Neuronal stem cell (in vitro differentiated cells): ENCODE data around the gene BRK1.
"Not testable (repeated sequence)": the region's sequence is repeated elsewhere in the genome, so short reads cannot be mapped to it uniquely, and the experiment has no call there.

Experiments used
- DNase-seq: peaks from one replicate; pipeline ENCODE4 v3.0.0-alpha.2; 2013; ENCODE audit warnings: low spot score
- H2AFZ ChIP-seq: one replicate; pipeline ENCODE4 v1.6.1; 2013; ENCODE audit warnings: mild to moderate bottlenecking, low read length, inconsistent platforms
- H2AK5ac ChIP-seq: 2 replicates; pipeline ENCODE4 v1.6.1; 2013; ENCODE audit warnings: low read depth, mild to moderate bottlenecking, inconsistent platforms, low read length, moderate library complexity, mixed read lengths
- H2BK120ac ChIP-seq: 2 replicates; pipeline ENCODE4 v1.6.1; 2013; ENCODE audit warnings: low read depth, mild to moderate bottlenecking, inconsistent platforms, low read length, moderate library complexity, mixed read lengths
- H2BK12ac ChIP-seq: one replicate; pipeline ENCODE4 v1.6.1; 2013; ENCODE audit warnings: low read length, inconsistent platforms
- H2BK15ac ChIP-seq: 2 replicates; pipeline ENCODE4 v1.6.1; 2013; ENCODE audit warnings: mild to moderate bottlenecking, low read length, inconsistent platforms, mixed read lengths
- H2BK5ac ChIP-seq: one replicate; pipeline ENCODE4 v1.6.1; 2013; ENCODE audit warnings: inconsistent platforms, mild to moderate bottlenecking, low read length, moderate library complexity
- H3K14ac ChIP-seq: one replicate; pipeline ENCODE4 v1.6.1; 2013; ENCODE audit warnings: low read length, inconsistent platforms
- H3K18ac ChIP-seq: 2 replicates; pipeline ENCODE4 v1.6.1; 2013; ENCODE audit warnings: low read length, inconsistent platforms
- H3K23ac ChIP-seq: 2 replicates; pipeline ENCODE4 v1.6.1; 2013; ENCODE audit warnings: low read depth, mild to moderate bottlenecking, mixed read lengths, low read length, inconsistent platforms; ENCODE audit not compliant: poor library complexity
- H3K27ac ChIP-seq: replicated peaks from 3 replicates; pipeline ENCODE4 v1.5.1; 2013; ENCODE audit warnings: low read length, inconsistent platforms
- H3K27me3 ChIP-seq, 3 experiments: 2 replicates each; pipeline ENCODE4 v1.6.1; 2013; ENCODE audit warnings: low read length in 3 of 3, mild to moderate bottlenecking in 2 of 3, inconsistent platforms in 1 of 3, low read depth in 1 of 3, mixed read lengths in 1 of 3, moderate library complexity in 1 of 3; ENCODE audit not compliant: control insufficient read depth in 3 of 3, insufficient read depth in 3 of 3
- H3K36me3 ChIP-seq, 2 donors: replicated peaks in 1 of 2; 2 replicates each; pipeline ENCODE4 v1.6.1; 2013; ENCODE audit warnings: low read length in 2 of 2; ENCODE audit not compliant: control insufficient read depth in 2 of 2, insufficient read depth in 2 of 2
- H3K4ac ChIP-seq: 2 replicates; pipeline ENCODE4 v1.6.1; 2013; ENCODE audit warnings: inconsistent platforms, mild to moderate bottlenecking, low read length, moderate library complexity
- H3K4me1 ChIP-seq, 2 donors: 1 replicate in 1 of 2; 2 replicates in 1 of 2; pipeline ENCODE4 v1.6.1; 2013; ENCODE audit warnings: low read length in 2 of 2, low read depth in 1 of 2; ENCODE audit not compliant: control insufficient read depth in 2 of 2, insufficient read depth in 1 of 2
- H3K4me2 ChIP-seq: one replicate; pipeline ENCODE4 v1.6.1; 2013; ENCODE audit warnings: mild to moderate bottlenecking, low read length, inconsistent platforms; ENCODE audit not compliant: insufficient read depth, poor library complexity, severe bottlenecking
- H3K4me3 ChIP-seq, 2 donors: 2 replicates each; pipeline ENCODE4 v1.5.1; 2013; ENCODE audit warnings: low read length in 2 of 2, mild to moderate bottlenecking in 2 of 2, inconsistent platforms in 1 of 2, moderate library complexity in 1 of 2
- H3K79me1 ChIP-seq: one replicate; pipeline ENCODE4 v1.6.1; 2013; ENCODE audit warnings: low read depth, mild to moderate bottlenecking, inconsistent platforms, low read length, moderate library complexity
- H3K9ac ChIP-seq: one replicate; pipeline ENCODE4 v1.6.1; 2013; ENCODE audit warnings: mild to moderate bottlenecking, low read depth, low read length, inconsistent platforms; ENCODE audit not compliant: poor library complexity
- H3K9me3 ChIP-seq, 2 donors: replicated peaks in 1 of 2; 2 replicates each; pipeline versions ENCODE3 to v1.6.1; 2013; ENCODE audit warnings: low read length in 2 of 2, mild to moderate bottlenecking in 2 of 2, inconsistent platforms in 1 of 2, low read depth in 1 of 2, mixed read lengths in 1 of 2, moderate library complexity in 1 of 2; ENCODE audit not compliant: control insufficient read depth in 2 of 2, insufficient read depth in 1 of 2
- H4K8ac ChIP-seq: one replicate; pipeline ENCODE4 v1.6.1; 2013; ENCODE audit warnings: low read depth, mild to moderate bottlenecking, inconsistent platforms, low read length, moderate library complexity
- H4K91ac ChIP-seq: one replicate; pipeline ENCODE4 v1.6.1; 2013; ENCODE audit warnings: low read length, low read depth, mild to moderate bottlenecking, inconsistent platforms; ENCODE audit not compliant: poor library complexity
- WGBS, 2 donors: extraction: QIAGEN DNeasy Blood & Tissue Kit; methylation state at CpG; one replicate each; pipeline ENCODE4 v1.1.7; 2013; ENCODE audit warnings: missing lambda C conversion rate in 2 of 2, mixed read lengths in 1 of 2; ENCODE audit not compliant: insufficient read length in 2 of 2, insufficient replicate concordance in 1 of 2; ENCODE audit errors: extremely low coverage in 2 of 2; 5-methylcytosine and 5-hydroxymethylcytosine counted together

The BRK1 gene

GRCh38 chr3:10121064-10121463 lies 5.6 kb downstream of the BRK1 start:
- no peak overlapping the region for H2BK5ac ChIP-seq
- H3K4me1 ChIP-seq, result peaks cover 3 to 5% of the 10 kb centered on the region in 2 donors
- no CpG with 5 or more reads among the region's 2 CpGs for WGBS, 2 donors
- no peak overlapping the region for H3K18ac ChIP-seq
- no peak overlapping the region for H3K4ac ChIP-seq
- H2AK5ac ChIP-seq, result no peak overlapping the region
- no peak overlapping the region for H2BK12ac ChIP-seq
- H4K91ac ChIP-seq, result no peak overlapping the region
- H2BK15ac ChIP-seq, result no peak overlapping the region
- no peak overlapping the region for H3K14ac ChIP-seq
- H3K4me3 ChIP-seq, result no peak overlapping the region
- H4K8ac ChIP-seq, result no peak overlapping the region
- H3K9ac ChIP-seq, result no peak overlapping the region
- peaks cover 8% of the 10 kb centered on the region for H3K79me1 ChIP-seq
- H3K27me3 ChIP-seq, result no peaks in the 10 kb centered on the region
- H3K9me3 ChIP-seq, result no peaks in the 10 kb centered on the region
- H2AFZ ChIP-seq, result no peak overlapping the region
- H3K23ac ChIP-seq, result no peak overlapping the region
- H3K36me3 ChIP-seq, result peaks cover 10 to 69% of the 10 kb centered on the region in 2 donors
- H3K27ac ChIP-seq, result no peak overlapping the region
- DNase-seq, result no peak
- no peak overlapping the region for H3K4me2 ChIP-seq
- H2BK120ac ChIP-seq, result no peak overlapping the region

GRCh38 chr3:10122724-10123123 lies 7.2 kb downstream of the BRK1 start:
- H3K23ac ChIP-seq, result no peak overlapping the region
- H3K4ac ChIP-seq, result no peak overlapping the region
- no peak overlapping the region for H3K4me2 ChIP-seq
- no peak overlapping the region for H4K91ac ChIP-seq
- H2BK120ac ChIP-seq, result no peak overlapping the region
- peaks cover 19 to 78% of the 10 kb centered on the region in 2 donors for H3K36me3 ChIP-seq
- no peaks in the 10 kb centered on the region for H3K4me1 ChIP-seq
- H2AFZ ChIP-seq, result no peak overlapping the region
- no peak overlapping the region for H3K18ac ChIP-seq
- no peak overlapping the region for H2BK15ac ChIP-seq
- H3K9ac ChIP-seq, result no peak overlapping the region
- no peak overlapping the region for H3K14ac ChIP-seq
- no peak overlapping the region for H4K8ac ChIP-seq
- H2BK5ac ChIP-seq, result no peak overlapping the region
- H3K9me3 ChIP-seq, result no peaks in the 10 kb centered on the region
- H2AK5ac ChIP-seq, result no peak overlapping the region
- no peak overlapping the region for H3K4me3 ChIP-seq
- no peak overlapping the region for H3K27ac ChIP-seq
- H2BK12ac ChIP-seq, result no peak overlapping the region
- WGBS, 2 donors, result no CpG with 5 or more reads among the region's 4 CpGs
- peaks cover 3% of the 10 kb centered on the region for H3K79me1 ChIP-seq
- no peak for DNase-seq
- no peaks in the 10 kb centered on the region for H3K27me3 ChIP-seq

GRCh38 chr3:10135872-10136271 lies 20.4 kb downstream of the BRK1 start:
- H3K4ac ChIP-seq, H2BK12ac ChIP-seq, H3K27ac ChIP-seq, H2BK15ac ChIP-seq, H4K91ac ChIP-seq, H3K4me2 ChIP-seq, H2AFZ ChIP-seq, H3K36me3 ChIP-seq, H3K4me3 ChIP-seq, H3K18ac ChIP-seq, H3K4me1 ChIP-seq, H3K79me1 ChIP-seq, H2AK5ac ChIP-seq, DNase-seq, H3K9me3 ChIP-seq, H3K23ac ChIP-seq, H3K27me3 ChIP-seq, H3K14ac ChIP-seq, H2BK5ac ChIP-seq, H2BK120ac ChIP-seq, H4K8ac ChIP-seq, H3K9ac ChIP-seq: not testable (repeated sequence)
- no CpG with 5 or more reads among the region's 9 CpGs for WGBS, 2 donors

GRCh38 chr3:10136426-10137005 lies 21.0 kb downstream of the BRK1 start:
- Histone ChIP-seq H3K4me1 (peaks cover 0 to 2% of the 10 kb centered on the region in 2 donors), H3K18ac (no peak overlapping the region), H3K4me3 (no peak overlapping the region), H2BK5ac (no peak overlapping the region), H3K4ac (no peak overlapping the region), H3K79me1 (no peaks in the 10 kb centered on the region), H3K23ac (no peak overlapping the region), H3K9me3 (no peaks in the 10 kb centered on the region), H3K27me3 (no peaks in the 10 kb centered on the region), H3K27ac (no peak overlapping the region), H4K91ac (no peak overlapping the region), H2AK5ac (no peak overlapping the region), H3K9ac (no peak overlapping the region), H3K4me2 (no peak overlapping the region), H3K36me3 (no peaks in the 10 kb centered on the region), H4K8ac (no peak overlapping the region), H3K14ac (no peak overlapping the region), H2AFZ (no peak overlapping the region), H2BK15ac (no peak overlapping the region), H2BK120ac (no peak overlapping the region), H2BK12ac (no peak overlapping the region)
- WGBS, 2 donors, result no CpG with 5 or more reads among the region's 25 CpGs
- DNase-seq, result no peak
